ENCODE measurements around the gene PPP3CA.
"Not testable (repeated sequence)": the region's sequence is repeated elsewhere in the genome, so short reads cannot be mapped to it uniquely, and the experiment has no call there.

PPP3CA gene

DNA sequence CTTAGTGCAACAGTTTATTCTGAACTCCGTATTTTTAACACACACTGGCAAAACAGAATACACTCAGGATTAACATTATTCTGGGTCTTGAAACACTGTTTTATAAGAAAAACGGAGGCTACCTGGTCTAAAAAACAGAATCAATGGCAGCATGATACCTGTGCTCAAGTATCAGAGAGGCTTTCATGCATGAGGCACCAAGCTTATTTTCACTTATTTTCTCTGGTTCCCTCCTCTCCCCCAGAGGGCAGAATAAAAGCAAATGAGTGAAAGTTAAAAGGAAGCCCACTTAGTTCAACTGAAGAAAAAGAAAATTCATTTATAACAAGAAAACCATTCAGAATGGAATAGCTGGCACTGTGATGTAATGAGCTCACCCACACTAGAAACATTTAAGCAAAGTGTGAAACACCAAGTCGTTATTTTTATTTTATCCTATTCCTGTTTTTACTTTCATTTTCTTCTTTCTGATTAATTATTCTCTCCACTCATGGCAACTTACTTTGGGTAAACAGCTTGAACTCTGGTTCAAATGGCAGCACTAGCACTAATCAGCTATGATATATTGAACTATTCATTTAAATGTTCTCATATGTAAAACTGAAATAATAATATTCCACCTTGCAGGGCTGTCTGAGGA, 211.8 kb downstream of the PPP3CA start:
- H3K4me3 ChIP-seq (ENCODE audit: low read length) = no peak overlapping the region

DNA sequence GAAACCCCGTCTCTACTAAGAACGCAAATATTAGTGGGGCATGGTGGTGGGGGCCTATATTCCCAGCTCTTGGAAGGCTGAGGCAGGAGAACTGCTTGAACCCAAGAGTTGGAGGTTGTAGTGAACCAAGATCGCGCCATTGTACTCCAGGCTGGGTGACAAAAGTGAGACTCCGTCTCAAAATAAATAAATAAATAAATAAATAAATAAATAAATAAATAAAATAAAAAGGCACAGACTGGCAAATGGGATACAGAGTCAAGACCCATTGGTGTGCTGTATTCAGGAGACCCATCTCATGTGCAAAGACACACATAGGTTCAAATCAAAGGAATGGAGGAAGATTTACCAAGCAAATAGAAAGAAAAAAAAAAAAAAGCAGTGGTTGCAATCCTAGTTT, 216.3 kb downstream of the PPP3CA start:
- DNase-seq (ENCODE audit: low read depth); H3K4me3 ChIP-seq (ENCODE audit: low read length): not testable (repeated sequence)

More for the DNA sequence above, 211.8 kb downstream of the PPP3CA start:
- DNase-seq (ENCODE audit: low read depth) = no peak
- no peak for TF ChIP-seq CTCF (IDR thresholded peaks at IDR 0.05; ENCODE audit: insufficient read depth, low read depth, low read length, missing control alignments)

DNA sequence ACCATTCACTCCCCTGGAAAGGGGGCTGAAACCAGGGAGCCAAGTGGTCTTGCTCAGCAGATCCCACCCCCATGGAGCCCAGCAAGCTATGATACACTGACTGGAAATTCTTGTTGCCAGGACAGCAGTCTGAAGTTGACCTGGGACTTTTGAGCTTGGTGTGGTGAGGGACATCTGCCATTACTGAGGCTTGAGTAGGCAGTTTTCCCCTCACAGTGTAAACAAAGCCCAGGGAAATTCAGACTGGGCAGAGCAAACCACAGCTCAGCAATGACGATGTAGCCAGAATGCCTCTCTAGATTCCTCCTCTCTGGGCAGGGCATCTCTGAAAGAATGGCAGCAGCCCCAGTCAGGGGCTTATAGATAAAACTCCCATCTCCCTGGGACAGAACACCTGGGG, 218.4 kb downstream of the PPP3CA start:
- not testable (repeated sequence) for DNase-seq (ENCODE audit: low read depth); H3K4me3 ChIP-seq (ENCODE audit: low read length)

GRCh38 chr4:101128473-101128872, 218.9 kb downstream of the PPP3CA start:
- DNase-seq (ENCODE audit: low read depth) = no peak
- no peak for TF ChIP-seq CTCF (IDR thresholded peaks at IDR 0.05; ENCODE audit: insufficient read depth, low read depth, low read length, missing control alignments)

DNA sequence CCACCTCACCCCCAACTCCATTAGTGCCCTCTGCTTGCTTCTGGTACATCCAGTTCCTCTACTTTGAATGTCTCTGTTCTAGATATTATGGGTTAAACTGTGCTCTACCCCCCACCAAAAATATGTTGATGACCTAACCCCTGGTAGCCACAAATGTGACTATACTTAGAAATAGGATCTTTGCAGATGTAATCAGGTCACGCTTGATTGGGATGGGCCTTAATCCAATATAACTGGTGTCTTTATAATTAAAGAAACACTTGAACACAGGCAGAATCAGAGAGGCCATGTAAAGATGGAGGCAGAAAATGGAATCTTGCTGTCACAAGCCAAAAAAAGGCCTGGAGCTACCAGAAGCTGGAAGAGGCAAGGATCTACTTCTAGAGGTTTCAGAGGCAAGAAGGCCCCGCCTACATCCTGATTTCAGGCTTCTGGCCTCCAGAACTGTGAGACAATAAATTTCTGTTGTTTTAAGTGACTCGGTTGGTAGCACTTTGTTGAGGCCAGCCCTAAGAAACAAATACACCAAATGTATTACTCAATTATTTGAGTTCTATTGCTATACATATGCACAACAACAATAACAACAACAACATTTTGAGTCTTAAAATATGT, 220.0 kb downstream of the PPP3CA start:
- no peak for TF ChIP-seq CTCF (IDR thresholded peaks at IDR 0.05; ENCODE audit: insufficient read depth, low read depth, low read length, missing control alignments)
- H3K4me3 ChIP-seq (ENCODE audit: low read length) = no peak overlapping the region
- DNase-seq (ENCODE audit: low read depth) = no peak

More at GRCh38 chr4:101128473-101128872, 218.9 kb downstream of the PPP3CA start:
- H3K4me3 ChIP-seq (ENCODE audit: low read length) = no peak overlapping the region

GRCh38 chr4:101126059-101126458, 221.3 kb downstream of the PPP3CA start:
- DNase-seq (ENCODE audit: low read depth) = no peak
- no peak for TF ChIP-seq CTCF (IDR thresholded peaks at IDR 0.05; ENCODE audit: insufficient read depth, low read depth, low read length, missing control alignments)
- no peak overlapping the region for H3K4me3 ChIP-seq (ENCODE audit: low read length)

DNA sequence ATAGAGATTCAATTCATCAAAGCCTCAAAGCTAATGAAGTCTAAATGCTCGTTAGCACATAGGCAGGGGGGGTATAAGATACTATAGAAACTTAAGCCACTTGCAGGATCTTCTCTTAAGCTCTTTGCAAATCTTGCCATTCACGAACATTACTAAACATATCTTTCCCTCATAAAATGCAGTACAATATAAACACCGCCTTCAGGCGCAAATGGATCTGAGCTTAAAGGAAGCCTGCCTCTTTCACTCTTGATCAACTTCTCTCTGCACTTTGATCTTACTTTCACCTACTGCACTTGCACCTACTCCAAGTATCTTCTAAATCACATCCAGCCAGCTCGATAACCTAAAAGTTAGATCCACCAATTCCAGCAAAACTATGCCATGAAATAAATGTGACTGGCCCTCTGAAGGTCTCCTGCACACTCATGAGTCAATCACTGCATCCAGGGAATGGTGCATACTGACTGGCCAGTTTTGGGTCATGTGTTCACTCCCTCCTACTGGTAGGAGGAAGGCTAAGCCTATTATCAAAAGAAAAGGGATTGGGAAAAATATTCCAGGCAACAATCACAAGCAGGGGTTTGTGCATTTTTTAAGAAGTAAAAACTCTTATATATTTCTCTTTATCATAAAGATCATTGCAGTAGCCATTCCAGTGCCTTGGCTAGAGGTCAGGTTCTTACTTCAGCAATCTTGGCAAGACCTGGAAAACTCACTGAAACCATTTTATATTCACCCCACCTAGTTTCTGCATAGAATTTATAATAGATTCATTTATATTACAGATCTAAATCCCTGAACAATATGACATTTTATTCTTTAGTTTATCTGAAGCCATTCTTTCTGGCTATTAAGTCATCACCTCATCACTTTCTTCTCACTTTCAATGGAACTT, 222.0 kb downstream of the PPP3CA start:
- no peak for TF ChIP-seq CTCF (IDR thresholded peaks at IDR 0.05; ENCODE audit: insufficient read depth, low read depth, low read length, missing control alignments)
- no peak overlapping the region for H3K4me3 ChIP-seq (ENCODE audit: low read length)

More for the DNA sequence above, 222.0 kb downstream of the PPP3CA start:
- no peak for DNase-seq (ENCODE audit: low read depth)

All from epithelial cell of esophagus (primary cell).